Measurements from ENCODE around the gene NT5C2.

DNA sequence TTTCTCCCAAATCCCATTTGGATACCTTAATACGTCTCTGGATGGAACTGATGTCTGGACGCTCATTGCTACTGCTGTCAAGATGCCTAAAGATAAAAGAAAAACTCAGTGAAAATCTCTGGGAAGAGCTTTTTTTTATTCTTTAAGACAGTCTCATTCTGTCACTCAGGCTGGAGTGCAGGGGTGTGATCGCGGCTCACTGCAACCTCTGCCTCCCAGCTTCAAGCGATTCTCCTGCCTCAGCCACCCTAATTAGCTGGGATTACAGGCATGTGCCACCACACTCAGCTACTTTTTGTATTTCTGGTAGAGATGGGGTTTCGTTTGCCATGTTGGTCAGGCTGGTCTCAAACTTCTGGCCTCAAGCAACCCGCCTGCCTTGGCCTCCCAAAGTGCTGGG lies 102.2 kb downstream of the NT5C2 start:
- TF ChIP-seq, protein P1, sequence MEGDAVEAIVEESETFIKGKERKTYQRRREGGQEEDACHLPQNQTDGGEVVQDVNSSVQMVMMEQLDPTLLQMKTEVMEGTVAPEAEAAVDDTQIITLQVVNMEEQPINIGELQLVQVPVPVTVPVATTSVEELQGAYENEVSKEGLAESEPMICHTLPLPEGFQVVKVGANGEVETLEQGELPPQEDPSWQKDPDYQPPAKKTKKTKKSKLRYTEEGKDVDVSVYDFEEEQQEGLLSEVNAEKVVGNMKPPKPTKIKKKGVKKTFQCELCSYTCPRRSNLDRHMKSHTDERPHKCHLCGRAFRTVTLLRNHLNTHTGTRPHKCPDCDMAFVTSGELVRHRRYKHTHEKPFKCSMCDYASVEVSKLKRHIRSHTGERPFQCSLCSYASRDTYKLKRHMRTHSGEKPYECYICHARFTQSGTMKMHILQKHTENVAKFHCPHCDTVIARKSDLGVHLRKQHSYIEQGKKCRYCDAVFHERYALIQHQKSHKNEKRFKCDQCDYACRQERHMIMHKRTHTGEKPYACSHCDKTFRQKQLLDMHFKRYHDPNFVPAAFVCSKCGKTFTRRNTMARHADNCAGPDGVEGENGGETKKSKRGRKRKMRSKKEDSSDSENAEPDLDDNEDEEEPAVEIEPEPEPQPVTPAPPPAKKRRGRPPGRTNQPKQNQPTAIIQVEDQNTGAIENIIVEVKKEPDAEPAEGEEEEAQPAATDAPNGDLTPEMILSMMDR (IDR thresholded peaks at IDR 0.05): no peak
- no peak for TF ChIP-seq POLR2A (IDR thresholded peaks at IDR 0.05)
